Immature natural killer cell (primary cell): Measurements from ENCODE around the gene EEF1A1. TPM values are rescaled to one million over a fixed set of nuclear protein-coding genes. Genes with fewer than 3 reads are reported as not detected.
"Not testable (repeated sequence)": the region's sequence is repeated elsewhere in the genome, so short reads cannot be mapped to it uniquely, and the experiment has no call there.

Source experiments
- DNase-seq, 3 donors: peaks; one replicate each; pipeline ENCODE4 v3.0.0; 2022; ENCODE audit warnings: mixed read lengths in 1 of 3
- H3K27ac Mint-ChIP-seq, 6 donors: one replicate each; pipeline ENCODE4 v1.8.0; 2020; ENCODE audit warnings: mixed read lengths in 6 of 6, mild to moderate bottlenecking in 5 of 6, inconsistent platforms in 4 of 6, moderate library complexity in 3 of 6
- H3K27me3 Mint-ChIP-seq, 3 donors: one replicate each; pipeline ENCODE4 v1.8.0; 2020 to 2021; ENCODE audit warnings: low read depth in 3 of 3, mild to moderate bottlenecking in 3 of 3, mixed read lengths in 3 of 3, moderate library complexity in 3 of 3, inconsistent platforms in 1 of 3
- H3K36me3 Mint-ChIP-seq, 3 donors: one replicate each; pipeline ENCODE4 v1.8.0; 2020; ENCODE audit warnings: mixed read lengths in 3 of 3, inconsistent platforms in 2 of 3, mild to moderate bottlenecking in 2 of 3
- H3K4me1 Mint-ChIP-seq, 2 donors: one replicate each; pipeline ENCODE4 v1.8.0; 2020; ENCODE audit warnings: inconsistent platforms in 2 of 2, mild to moderate bottlenecking in 2 of 2, mixed read lengths in 2 of 2, moderate library complexity in 1 of 2
- H3K4me3 Mint-ChIP-seq, 5 donors: one replicate each; pipeline ENCODE4 v1.8.0; 2020; ENCODE audit warnings: mild to moderate bottlenecking in 5 of 5, mixed read lengths in 5 of 5, inconsistent platforms in 3 of 5, moderate library complexity in 3 of 5
- H3K9me3 Mint-ChIP-seq, 6 donors: one replicate each; pipeline ENCODE4 v1.8.0; 2020; ENCODE audit warnings: mild to moderate bottlenecking in 6 of 6, mixed read lengths in 6 of 6, inconsistent platforms in 4 of 6, moderate library complexity in 3 of 6
- polyA plus RNA-seq, 3 donors: library from polyadenylated mRNA; unstranded; fragments of 300-500 nt; fragmentation: Illumina TruSeq; gene quantifications; one replicate each; pipeline ENCODE4 v1.2.3, GENCODE V29; 2021

The EEF1A1 gene
- polyA plus RNA-seq, 3 donors from 2014 or later: 4,920 to 10,209 (median 5,498) TPM

- DNase-seq: no peak
- no peak overlapping the region for H3K4me3 Mint-ChIP-seq
- no peaks in the 10 kb centered on the region for H3K9me3 Mint-ChIP-seq
- peaks cover 5 to 10% (median 9%) of the 10 kb centered on the region in 3 donors for H3K36me3 Mint-ChIP-seq
- H3K27ac Mint-ChIP-seq: no peak overlapping the region
- H3K27me3 Mint-ChIP-seq: peaks cover 0 to 2% (median 0%) of the 10 kb centered on the region in 3 donors
- H3K4me1 Mint-ChIP-seq: peaks cover 9 to 14% of the 10 kb centered on the region in 2 donors
Measured at GRCh38 chr6:73506246-73506645, 14.6 kb downstream of the EEF1A1 start.

DNA sequence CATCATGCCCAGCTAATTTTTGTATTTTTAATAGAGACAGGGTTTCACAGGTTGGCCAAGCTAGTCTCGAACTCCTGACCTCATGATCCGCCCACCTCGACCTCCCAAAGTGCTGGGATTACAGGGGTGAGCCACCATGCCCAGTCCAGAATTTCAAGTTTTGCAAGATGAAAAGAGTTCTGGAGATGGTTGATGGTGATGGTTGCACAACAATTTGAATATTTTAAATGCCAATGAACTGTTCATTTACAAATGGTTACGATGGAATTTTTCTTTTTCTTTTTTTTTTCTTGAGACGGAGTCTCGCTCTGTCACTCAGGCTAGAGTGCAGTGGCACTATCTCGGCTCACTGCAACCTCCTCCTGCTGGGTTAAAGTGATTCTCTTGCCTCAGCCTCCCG, 15.1 kb downstream of the EEF1A1 start:
- H3K27me3 Mint-ChIP-seq, H3K9me3 Mint-ChIP-seq, H3K27ac Mint-ChIP-seq, H3K4me3 Mint-ChIP-seq, DNase-seq: not testable (repeated sequence)
- H3K36me3 Mint-ChIP-seq: peaks cover 5 to 14% (median 9%) of the 10 kb centered on the region in 3 donors
- H3K4me1 Mint-ChIP-seq: peaks cover 9 to 14% of the 10 kb centered on the region in 2 donors

DNA sequence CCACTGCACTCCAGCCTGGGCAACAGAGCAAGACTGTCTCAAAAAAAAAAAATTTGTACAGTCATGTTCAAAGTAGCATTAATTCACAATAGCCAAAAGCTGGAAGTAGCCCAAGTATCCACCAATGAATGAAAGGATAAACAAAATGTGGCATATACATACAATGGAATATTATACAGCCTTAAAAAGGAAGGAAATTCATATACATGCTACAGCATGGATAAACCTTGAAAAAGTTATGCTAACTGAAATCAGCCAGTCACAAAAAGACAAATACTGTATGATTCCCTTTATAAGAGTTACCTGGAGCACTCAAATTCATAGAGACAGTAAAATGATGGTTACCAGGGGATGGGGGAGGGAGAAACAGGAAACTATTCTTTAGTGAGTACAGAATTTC, 15.7 kb downstream of the EEF1A1 start:
- DNase-seq: no peak
- Mint-ChIP-seq H3K27ac (no peak overlapping the region), H3K4me3 (no peak overlapping the region), H3K4me1 (peaks cover 9 to 14% of the 10 kb centered on the region in 2 donors), H3K36me3 (peaks cover 8 to 19% (median 13%) of the 10 kb centered on the region in 3 donors), H3K27me3 (peaks cover 0 to 2% (median 0%) of the 10 kb centered on the region in 3 donors), H3K9me3 (no peaks in the 10 kb centered on the region)

- H3K9me3 Mint-ChIP-seq: no peaks in the 10 kb centered on the region
Measured at GRCh38 chr6:73504160-73504559, 16.7 kb downstream of the EEF1A1 start.

GRCh38 chr6:73503027-73503772, 17.6 kb downstream of the EEF1A1 start:
- DNase-seq: no peak
- peaks cover 8 to 19% (median 13%) of the 10 kb centered on the region in 3 donors for H3K36me3 Mint-ChIP-seq
- H3K27me3 Mint-ChIP-seq: no peaks in the 10 kb centered on the region
- H3K27ac Mint-ChIP-seq: peak overlapping the region; percentile 25 to 77 (median 66)
- no peaks in the 10 kb centered on the region for H3K9me3 Mint-ChIP-seq
- peaks cover 9 to 14% of the 10 kb centered on the region in 2 donors for H3K4me1 Mint-ChIP-seq
- no peak overlapping the region for H3K4me3 Mint-ChIP-seq

More at GRCh38 chr6:73504160-73504559, 16.7 kb downstream of the EEF1A1 start:
- Mint-ChIP-seq H3K27ac (peak overlapping the region in 5 of 6 donors; percentile 49 to 81 (median 54)), H3K27me3 (peaks cover 0 to 2% (median 0%) of the 10 kb centered on the region in 3 donors), H3K36me3 (peaks cover 8 to 19% (median 13%) of the 10 kb centered on the region in 3 donors), H3K4me1 (peaks cover 9 to 14% of the 10 kb centered on the region in 2 donors), H3K4me3 (no peak overlapping the region)
- no peak for DNase-seq

DNA sequence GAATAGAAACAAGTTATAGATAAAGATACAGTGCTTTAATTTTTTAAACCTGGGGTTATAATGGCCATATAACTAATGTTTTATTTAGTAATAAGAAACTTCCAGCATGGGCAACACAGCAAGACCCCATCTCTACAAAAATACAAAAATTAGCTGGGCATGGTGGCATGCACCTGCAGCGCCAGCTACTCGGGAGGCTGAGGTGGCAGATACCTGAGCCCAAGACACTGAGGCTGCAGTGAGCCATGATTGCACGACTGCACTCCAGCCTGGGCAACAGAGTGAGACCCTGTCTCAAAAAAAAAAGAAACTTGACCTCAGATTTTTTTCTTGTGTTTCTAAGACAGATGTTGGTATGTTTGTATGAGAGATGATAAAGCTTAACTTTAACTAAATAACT, 22.9 kb downstream of the EEF1A1 start:
- Mint-ChIP-seq H3K4me1 (no peaks in the 10 kb centered on the region), H3K27ac (no peak overlapping the region), H3K9me3 (no peaks in the 10 kb centered on the region), H3K27me3 (peaks cover 0 to 2% (median 2%) of the 10 kb centered on the region in 3 donors), H3K4me3 (no peak overlapping the region), H3K36me3 (peaks cover 3 to 21% (median 8%) of the 10 kb centered on the region in 3 donors)
- no peak for DNase-seq

GRCh38 chr6:73491377-73491776, 29.5 kb downstream of the EEF1A1 start:
- DNase-seq: no peak
- H3K9me3 Mint-ChIP-seq: no peaks in the 10 kb centered on the region
- H3K4me3 Mint-ChIP-seq: no peak overlapping the region
- H3K36me3 Mint-ChIP-seq: peaks cover 5 to 37% (median 23%) of the 10 kb centered on the region in 3 donors
- no peaks in the 10 kb centered on the region for H3K27me3 Mint-ChIP-seq
- peaks cover 4 to 9% of the 10 kb centered on the region in 2 donors for H3K4me1 Mint-ChIP-seq
- peak overlapping the region in 4 of 6 donors; percentile 13 to 45 (median 34) for H3K27ac Mint-ChIP-seq

GRCh38 chr6:73487473-73487872, 33.4 kb downstream of the EEF1A1 start:
- H3K27ac Mint-ChIP-seq: peak overlapping the region in 1 of 6 donors; percentile 15
- H3K9me3 Mint-ChIP-seq: no peaks in the 10 kb centered on the region
- no peak for DNase-seq
- peaks cover 5 to 48% (median 31%) of the 10 kb centered on the region in 3 donors for H3K36me3 Mint-ChIP-seq
- H3K27me3 Mint-ChIP-seq: peaks cover 0 to 1% (median 0%) of the 10 kb centered on the region in 3 donors
- H3K4me1 Mint-ChIP-seq: peaks cover 4 to 9% of the 10 kb centered on the region in 2 donors
- H3K4me3 Mint-ChIP-seq: no peak overlapping the region

GRCh38 chr6:73484438-73484837, 36.4 kb downstream of the EEF1A1 start:
- peaks cover 0 to 1% (median 0%) of the 10 kb centered on the region in 3 donors for H3K27me3 Mint-ChIP-seq
- no peak overlapping the region for H3K4me3 Mint-ChIP-seq
- DNase-seq: no peak
- no peaks in the 10 kb centered on the region for H3K9me3 Mint-ChIP-seq
- H3K36me3 Mint-ChIP-seq: peaks cover 25 to 49% (median 36%) of the 10 kb centered on the region in 3 donors
- H3K27ac Mint-ChIP-seq: peak overlapping the region in 1 of 6 donors; percentile 28
- H3K4me1 Mint-ChIP-seq: no peaks in the 10 kb centered on the region

DNA sequence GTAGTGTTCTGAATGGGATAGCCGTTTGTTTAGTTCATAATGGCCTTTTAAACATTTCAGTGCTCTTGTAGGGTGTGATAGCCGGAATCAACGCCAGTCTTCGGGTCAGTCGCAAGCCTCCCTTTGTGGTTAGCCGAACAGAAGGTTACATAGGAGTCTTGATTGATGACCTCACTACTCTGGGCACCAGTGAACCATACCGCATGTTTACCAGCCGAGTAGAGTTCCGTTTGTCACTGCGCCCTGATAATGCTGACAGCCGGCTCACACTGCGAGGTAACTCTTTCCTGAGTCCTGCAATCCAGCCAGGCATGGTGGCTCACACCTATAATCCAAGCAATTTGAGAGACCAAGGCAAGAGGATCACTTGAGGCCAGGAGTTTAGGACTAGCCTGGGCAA, 38.9 kb downstream of the EEF1A1 start:
- no peaks in the 10 kb centered on the region for H3K9me3 Mint-ChIP-seq
- H3K4me3 Mint-ChIP-seq: no peak overlapping the region
- peaks cover 20 to 34% (median 30%) of the 10 kb centered on the region in 3 donors for H3K36me3 Mint-ChIP-seq
- no peak overlapping the region for H3K27ac Mint-ChIP-seq
- peaks cover 0 to 1% (median 0%) of the 10 kb centered on the region in 3 donors for H3K27me3 Mint-ChIP-seq
- H3K4me1 Mint-ChIP-seq: no peaks in the 10 kb centered on the region
- DNase-seq: no peak

- Mint-ChIP-seq H3K36me3 (peaks cover 25 to 33% (median 30%) of the 10 kb centered on the region in 3 donors), H3K4me3 (no peak overlapping the region), H3K27ac (no peak overlapping the region), H3K4me1 (peaks cover 0 to 2% of the 10 kb centered on the region in 2 donors), H3K9me3 (no peaks in the 10 kb centered on the region), H3K27me3 (peaks cover 0 to 2% (median 0%) of the 10 kb centered on the region in 3 donors)
- no peak for DNase-seq
Measured at GRCh38 chr6:73477407-73477806, 43.4 kb downstream of the EEF1A1 start.

DNA sequence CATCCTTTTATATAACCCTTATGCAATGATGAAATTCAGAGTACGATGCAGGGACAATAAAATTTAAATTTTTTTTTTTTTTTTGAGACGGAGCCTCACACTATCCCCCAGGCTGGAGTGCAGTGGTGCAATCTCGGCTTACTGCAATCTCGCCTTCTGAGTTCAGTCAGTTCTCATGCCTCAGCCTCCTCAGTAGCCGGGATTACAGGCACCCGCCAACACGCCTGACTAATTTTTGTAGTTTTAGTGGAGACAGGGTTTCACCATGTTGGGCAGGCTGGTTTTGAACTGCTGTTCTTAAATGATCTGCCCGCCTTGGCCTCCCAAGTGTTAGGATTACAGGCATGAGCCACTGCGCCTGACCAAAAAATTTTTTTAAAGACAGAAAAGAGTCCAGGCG, 44.1 kb downstream of the EEF1A1 start:
- Mint-ChIP-seq H3K27ac (no peak overlapping the region), H3K4me3 (no peak overlapping the region), H3K4me1 (peaks cover 6 to 7% of the 10 kb centered on the region in 2 donors), H3K9me3 (no peaks in the 10 kb centered on the region), H3K27me3 (peaks cover 0 to 2% (median 0%) of the 10 kb centered on the region in 3 donors), H3K36me3 (peaks cover 22 to 33% (median 30%) of the 10 kb centered on the region in 3 donors)
- no peak for DNase-seq

DNA sequence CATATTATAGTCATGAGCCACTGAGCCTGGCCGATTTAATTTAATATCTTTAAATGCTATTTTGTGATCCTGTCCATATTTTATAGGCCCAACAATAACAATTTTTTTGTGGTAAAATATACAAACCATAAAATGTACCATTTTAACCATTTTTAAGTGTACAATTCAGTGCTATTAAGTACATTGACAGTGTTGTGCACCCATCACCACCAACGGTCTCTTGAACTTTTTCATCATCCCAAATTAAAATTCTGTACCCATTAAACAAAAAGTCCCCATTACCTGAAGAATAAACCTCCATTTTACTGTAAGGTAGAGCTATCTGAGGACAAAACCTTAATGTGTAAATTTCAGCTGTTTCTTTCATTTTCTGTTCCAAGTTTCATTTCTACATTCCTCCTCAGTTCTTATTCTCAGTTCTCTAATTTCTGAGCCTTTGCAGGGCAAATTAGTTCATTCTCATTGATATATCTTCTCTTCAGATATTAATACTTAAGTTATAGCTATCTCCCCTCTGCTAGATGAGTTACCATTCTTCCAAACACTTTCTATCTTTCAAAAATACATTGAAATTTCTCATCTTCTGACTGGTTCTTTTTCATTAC, 49.0 kb downstream of the EEF1A1 start:
- Mint-ChIP-seq H3K27me3 (peaks cover 0 to 2% (median 0%) of the 10 kb centered on the region in 3 donors), H3K4me3 (peak overlapping the region; percentile 18 to 65 (median 31)), H3K36me3 (peaks cover 10 to 28% (median 19%) of the 10 kb centered on the region in 3 donors), H3K9me3 (peaks cover 0 to 1% (median 0%) of the 10 kb centered on the region in 6 donors), H3K27ac (peak overlapping the region; percentile 14 to 85 (median 78)), H3K4me1 (peaks cover 17 to 19% of the 10 kb centered on the region in 2 donors)
- DNase-seq: no peak
